Measurements from ENCODE around the gene B4GALT5.
A peak's percentile ranks its signal among the peaks of the same experiment; 100 is the strongest.
"Not testable (repeated sequence)": the region's sequence is repeated elsewhere in the genome, so short reads cannot be mapped to it uniquely, and the experiment has no call there.

The B4GALT5 gene

DNA sequence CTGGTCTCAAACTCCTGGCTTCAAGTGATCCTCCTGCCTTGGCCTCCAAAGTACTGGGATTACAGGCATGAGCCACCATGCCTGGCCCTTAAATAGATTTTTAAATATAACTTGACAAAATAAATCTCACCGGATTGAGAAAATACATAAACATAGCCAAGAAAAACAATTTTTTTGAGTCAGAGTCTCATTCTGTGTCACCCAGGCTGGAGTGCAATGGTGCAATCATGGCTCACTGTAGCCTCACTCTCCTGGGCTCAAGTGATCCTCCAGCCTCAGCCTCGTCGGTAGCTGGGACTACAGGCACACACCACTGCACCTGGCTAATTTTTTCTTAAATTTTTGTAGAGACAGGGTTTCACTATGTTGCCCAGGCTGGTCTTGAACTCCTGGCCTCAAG is 85.4 kb downstream of the B4GALT5 start:
- DNase-seq (ENCODE audit: low spot score) = not testable (repeated sequence)

DNA sequence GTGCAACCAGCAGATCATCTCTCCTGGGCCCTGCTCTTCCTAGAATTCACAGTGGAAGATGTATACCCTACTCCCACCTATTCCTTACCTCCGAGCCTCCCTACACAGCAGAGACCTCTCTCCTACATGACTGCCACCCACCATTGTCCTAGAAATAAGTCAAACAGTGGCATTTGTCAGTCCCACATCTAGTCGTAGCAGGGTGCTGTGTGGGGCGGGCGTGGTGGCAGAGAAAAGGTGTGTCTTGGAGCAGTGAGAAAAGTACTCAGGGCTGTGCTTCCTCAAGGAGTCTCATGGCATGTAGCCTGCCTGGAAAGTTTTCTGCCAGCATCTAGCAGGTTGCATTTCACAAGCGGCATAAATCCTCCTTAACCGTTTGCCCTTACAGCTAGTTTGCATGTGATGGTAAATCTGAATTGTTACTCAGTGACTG is 86.3 kb downstream of the B4GALT5 start:
- no peak for DNase-seq (ENCODE audit: low spot score)

DNA sequence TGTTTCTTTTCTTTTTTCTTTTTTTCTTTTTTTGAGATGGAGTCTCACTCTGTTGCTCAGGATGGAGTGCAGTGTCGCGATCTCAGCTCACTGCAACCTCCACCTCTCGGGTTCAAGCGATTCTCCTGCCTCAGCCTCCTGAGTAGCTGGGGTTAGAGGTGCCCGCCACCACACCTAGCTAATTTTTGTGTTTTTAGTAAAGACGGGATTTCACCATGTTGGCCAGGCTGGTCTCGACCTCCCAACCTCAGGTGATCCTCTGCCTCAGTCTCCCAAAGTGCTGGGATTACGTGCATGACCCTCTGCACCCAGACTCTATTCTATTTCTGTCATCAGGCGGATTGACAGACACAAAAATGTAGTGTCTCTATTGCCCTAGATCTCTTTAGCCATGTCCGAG is 88.7 kb downstream of the B4GALT5 start:
- DNase-seq (ENCODE audit: low spot score) = not testable (repeated sequence)

DNA sequence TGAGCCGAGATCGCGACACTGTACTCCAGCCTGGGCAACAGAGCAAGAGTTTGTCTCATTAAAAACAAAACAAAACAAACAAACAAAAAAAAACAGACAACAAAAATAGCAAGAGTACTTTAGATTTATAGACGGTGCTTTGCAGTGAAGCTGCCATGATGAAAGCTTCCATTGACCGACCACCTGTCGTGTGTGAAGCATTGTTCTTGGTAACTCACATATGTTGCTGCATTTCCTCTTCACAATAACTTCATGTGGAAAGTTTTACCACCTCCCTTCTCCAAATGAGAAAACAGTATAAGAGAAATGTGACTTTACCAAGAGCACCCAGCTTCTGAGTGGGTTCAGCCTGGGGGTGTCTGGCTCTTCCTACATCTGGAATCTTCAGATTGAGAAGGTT is 89.4 kb downstream of the B4GALT5 start:
- no peak for DNase-seq (ENCODE audit: low spot score)

DNA sequence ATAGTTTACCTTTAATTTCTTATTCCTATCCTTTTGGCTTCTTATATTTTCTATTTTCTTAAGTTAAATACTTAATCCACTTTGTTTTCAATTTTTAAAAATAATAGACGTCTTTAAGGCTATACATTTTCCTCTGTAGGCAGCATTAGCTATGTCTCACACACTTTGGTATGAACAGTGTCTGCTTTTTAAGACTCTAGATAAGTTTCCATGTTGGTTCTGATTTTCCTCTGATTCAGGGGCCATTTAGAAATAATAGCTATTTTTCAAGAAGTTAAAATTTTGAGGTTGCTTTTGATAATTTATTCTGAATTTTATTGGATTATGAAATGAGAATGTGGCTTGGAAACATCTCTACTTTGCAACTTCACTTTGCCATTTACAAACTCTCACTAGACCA is 91.4 kb downstream of the B4GALT5 start:
- DNase-seq (ENCODE audit: low spot score) = no peak

DNA sequence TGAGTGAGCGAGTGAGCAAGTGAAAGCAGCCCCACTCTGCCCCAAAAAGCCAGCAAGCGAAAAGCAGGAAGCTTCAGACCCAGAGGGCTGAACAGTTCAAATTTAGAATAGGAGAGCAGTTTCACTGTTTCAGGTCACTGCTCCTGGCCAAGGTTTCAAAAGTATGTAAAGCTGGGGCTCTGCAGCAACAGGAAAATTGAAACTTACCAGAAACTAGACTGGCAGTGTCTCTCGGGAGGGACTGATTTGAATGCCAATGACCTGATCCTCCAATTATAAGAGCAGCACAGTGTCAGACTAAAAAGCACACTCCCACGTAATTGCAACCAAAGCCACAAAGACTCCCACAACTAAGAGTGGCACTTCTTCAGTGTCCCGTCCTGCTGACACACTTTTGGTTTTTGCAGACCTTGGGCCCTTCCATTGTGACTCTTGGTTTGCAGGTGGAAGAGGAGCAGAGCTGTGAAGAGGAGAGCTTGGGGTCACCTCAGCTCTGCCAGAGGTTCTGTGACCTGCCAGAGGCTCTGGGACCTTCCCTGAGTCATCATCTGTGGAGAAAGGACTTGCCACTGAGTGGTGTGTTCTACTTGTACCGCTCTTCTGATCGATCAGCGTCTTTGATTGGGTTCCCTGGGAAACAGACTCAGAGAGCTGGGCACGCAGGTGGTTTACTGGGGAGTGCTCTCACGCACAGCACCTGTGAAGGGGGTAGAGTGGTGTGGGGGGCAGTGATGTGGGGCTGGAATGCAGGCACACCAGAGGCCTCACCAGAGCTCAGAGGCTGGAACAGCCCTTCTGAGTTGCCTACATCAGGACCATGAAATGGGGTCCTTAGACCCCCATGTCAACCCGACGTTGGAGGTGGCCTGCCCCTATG is 93.1 kb downstream of the B4GALT5 start:
- no peak for DNase-seq (ENCODE audit: low spot score)

DNA sequence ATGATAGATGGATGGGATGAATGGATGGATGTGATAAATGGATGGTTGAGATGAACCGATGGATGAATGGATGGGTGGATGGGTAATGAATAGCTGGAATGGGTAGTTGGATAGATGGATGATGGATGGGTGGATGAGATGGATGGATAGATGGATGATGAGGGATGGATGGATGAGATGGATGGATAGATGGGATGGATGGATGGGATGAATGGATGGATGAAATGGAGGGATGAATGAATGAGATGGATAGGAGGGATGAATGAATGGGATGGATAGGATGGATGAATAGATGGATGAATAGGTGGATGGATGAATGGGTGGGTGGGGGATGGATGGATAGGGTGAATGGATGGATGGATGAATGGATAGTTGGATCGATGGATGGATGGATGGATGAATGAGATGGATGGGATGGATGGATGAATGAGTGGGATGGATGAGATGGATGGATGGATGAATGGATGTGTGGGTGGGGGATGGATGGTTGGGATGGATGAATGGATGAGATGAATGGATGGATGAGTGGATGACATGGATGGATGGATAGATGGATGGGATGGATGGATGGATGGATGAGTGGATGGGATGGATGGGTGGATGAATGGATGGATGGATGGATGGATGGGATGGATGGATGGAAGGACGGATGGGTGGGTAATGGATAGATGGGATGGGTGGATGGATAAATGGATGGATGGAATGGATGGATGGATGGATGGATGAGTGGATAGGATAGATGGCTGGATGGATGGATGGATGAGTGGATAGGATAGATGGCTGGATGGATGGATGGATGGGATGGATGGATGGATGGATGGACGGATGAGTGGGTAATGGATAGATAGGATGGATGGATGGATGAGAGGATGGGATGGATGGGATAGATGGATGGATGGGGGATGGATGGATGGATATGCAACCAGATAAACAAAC is 94.3 kb downstream of the B4GALT5 start:
- DNase-seq (ENCODE audit: low spot score) = no peak

DNA sequence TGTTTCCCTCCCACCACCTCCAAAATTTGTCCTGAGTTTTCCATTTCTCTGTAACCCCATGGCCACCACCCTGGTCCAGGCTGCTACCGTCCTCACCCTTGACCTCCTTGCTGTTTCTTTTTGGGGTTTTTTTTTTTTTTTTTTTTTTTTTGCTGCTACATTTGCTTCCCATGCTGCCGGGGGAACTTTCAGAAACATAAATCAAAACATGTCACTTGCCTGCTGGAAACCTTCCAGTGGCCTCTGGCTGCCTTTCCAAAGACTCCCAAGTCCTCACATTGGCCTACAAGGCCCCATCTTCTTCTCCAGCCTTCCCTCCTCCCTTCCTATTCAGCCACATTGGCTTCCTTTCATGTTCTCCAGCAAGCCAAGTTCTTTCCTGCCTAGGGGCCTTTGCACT is 95.4 kb downstream of the B4GALT5 start:
- DNase-seq (ENCODE audit: low spot score) = no peak

DNA sequence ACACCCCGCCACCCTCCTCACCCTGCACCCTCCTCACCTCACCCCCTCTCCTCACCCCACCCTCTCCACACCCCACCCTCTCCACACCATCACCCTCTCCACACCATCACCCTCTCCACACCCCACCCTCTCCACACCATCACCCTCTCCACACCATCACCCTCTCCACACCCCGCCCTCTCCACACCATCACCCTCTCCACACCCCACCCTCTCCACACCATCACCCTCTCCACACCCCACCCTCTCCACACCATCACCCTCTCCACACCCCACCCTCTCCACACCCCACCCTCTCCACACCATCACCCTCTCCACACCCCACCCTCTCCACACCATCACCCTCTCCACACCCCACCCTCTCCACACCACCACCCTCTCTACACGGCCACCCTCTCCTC is 96.3 kb downstream of the B4GALT5 start:
- DNase-seq (ENCODE audit: low spot score) = not testable (repeated sequence)

DNA sequence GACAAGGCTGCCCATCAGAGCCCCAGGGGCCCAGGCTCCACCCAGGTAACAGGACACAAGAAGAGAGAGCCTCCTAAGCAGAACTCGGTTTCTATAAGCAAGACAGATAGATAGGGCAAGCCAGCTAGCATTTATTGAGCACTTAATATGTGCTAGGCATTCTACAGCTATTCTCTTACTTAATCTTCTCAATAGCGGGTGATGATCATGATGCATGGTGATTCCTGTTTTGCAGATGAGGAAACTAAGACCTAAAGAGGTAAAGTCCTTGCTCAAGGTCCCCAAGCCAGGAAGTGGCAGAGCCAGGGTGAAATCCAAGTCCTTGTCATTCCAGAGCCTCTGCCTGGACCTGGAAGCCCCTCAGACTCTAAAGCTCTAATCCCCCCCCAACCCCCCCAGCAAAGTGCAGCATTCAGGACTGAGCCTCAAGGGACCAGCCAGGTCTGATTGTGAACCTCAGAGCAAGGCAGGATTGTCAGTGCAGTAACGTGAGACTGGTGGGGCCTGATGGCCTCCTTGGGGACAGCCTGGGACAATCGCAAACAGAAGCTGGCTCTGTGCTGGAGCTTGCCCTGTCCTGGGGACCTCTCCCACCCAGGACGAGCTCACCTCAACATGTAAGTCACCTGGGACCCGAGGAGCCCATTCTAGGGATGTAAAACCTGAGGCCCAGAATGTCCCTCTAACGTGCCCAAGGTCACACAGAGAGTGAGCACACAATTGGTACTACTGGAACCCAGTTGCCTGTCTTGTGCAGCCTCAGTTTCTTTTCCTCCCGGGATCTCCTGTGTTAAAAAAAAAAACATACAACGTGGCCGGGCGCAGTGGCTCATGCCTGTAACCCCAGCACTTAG is 97.3 kb downstream of the B4GALT5 start:
- DNase-seq (ENCODE audit: low spot score) = no peak

DNA sequence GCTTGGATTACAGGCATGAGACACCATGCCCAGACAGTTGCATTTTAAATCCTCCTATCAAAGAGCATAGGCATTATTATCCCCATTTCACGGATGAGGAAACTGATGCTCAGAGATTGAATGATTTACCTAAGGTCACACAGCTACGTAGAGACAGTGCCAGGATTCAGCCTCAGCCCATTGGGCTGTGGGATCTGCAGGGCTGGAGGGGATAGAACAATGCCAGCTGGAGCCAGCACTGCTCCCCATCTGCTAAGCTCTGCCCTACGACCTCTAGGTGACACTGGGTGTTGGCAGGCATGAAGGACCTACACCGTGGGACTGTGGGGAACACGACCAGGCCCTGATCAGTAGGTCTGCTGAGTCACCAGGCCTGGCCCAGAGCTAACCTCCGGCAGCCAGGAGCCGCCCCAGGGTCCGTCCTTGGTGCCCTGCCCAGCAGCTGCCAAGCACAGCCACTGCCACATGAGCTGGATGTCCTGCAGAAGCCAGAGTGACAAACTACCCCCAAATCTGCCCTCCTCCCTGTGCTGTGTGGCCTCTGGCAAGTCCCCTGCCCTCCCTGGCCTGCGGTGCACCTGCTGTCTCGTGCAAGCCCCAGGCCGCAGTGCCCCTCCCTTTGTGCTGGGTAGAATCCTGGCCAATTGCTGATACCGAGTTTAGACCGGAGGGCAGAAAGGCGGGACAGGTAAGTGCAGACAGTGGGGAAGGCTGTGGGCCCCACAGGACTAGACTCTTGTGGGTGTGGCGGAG is 98.1 kb downstream of the B4GALT5 start:
- no peak for DNase-seq (ENCODE audit: low spot score)

DNA sequence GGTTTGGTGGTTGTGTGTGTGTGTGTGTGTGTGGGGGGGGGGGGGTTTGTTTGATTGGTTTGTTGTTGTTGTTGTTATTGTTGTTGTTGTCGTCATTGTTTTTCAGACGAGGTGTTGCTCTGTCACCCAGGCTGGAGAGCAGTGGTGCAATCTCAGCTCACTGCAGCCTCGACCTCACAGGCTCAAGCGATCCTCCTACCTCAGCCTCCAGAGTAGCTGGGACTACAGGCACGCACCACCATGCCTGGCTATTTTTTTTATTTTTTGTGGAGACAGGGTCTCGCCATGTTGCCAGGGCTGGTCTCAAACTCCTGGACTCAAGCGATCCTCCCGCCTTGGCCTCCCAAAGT is 98.7 kb downstream of the B4GALT5 start:
- DNase-seq (ENCODE audit: low spot score) = not testable (repeated sequence)

DNA sequence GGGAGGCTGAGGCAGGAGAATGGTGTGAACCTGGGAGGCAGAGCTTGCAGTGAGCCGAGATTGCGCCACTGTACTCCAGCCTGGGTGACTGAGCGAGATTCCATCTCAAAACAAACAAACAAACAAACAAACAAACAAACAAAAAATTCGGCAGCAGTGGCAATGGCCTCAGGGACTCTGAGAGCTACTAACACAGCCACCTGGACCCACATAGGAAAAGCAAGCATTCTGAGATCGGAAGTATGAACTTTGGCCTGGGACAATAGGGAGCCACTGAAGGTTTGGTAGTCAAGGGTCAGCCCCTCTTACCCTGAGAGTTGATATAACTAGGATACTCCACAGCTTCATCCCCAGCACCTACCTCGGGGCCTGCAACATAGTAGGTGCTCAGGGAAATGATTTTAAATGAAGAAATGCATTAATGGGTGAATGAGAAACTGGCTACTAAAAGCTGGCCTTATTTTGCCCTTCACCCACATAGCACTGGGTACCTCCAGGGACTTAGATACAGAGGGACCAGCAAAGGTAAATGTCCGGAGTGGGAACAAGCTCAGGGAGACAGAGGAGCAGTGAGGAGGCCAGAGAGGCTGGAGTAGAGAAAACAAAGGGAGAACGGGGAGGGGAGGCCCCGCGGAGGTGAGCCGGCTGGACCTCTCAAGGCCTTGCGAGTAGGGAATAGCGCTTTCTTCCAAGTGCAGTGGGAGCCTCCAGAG is 99.2 kb downstream of the B4GALT5 start:
- no peak for DNase-seq (ENCODE audit: low spot score)

DNA sequence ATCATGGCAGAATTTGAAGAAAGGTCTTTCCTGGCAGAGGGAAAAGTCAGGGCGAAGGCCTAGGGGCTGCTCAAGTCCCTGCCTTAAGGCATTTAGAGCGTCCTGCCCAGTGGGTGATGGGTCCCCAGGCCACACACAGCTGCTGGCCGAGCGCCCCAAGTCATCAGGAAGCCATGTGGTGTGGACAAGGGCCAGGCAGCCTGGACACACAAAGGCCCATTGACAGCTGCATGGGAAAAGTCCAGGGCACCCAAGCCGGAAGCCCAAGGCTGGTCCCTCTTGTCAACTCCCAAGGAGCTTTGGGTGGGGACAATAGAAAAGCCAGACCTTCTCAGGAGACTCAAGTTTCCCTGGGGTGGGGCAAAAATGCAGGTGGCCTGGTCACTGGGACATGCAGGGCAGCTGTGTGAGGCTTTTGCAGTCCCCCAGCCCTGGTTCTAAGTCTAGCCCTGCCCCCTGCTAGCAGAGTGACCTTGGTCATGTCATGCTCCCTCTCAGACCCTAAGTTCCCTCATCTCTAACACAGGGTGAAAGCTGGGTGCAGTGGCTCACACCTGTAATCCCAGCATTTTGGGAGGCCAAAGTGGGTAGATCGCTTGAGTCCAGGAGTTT is 101.4 kb downstream of the B4GALT5 start:
- DNase-seq (ENCODE audit: low spot score) = no peak

DNA sequence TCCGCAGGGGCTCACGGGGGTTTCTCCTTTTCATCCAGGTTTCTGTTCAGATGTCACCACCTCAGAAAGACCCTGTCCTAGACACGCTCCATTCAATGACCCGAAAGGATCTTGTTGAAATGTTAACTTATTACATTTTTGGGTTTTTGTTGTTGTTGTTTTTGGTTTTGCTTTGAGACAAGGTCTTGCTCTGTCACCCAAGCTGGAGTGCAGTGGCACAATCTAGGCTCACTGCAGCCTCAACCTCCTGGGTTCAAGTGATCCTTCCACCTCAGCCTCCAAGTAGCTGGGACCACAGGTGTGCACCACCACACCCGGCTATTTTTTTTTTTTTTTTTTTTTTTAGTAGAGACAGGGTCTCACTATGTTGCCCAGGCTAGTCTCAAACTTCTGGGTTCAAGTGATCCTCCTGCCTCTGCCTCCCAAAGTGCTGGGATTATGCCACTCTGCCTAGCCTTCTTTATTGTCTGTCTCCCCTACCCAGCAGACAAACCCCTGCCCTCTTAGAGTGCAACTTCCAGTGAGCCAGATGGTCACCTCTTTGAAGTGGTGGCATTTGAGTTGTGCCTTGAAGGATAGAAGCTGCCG is 102.0 kb downstream of the B4GALT5 start:
- not testable (repeated sequence) for DNase-seq (ENCODE audit: low spot score)

DNA sequence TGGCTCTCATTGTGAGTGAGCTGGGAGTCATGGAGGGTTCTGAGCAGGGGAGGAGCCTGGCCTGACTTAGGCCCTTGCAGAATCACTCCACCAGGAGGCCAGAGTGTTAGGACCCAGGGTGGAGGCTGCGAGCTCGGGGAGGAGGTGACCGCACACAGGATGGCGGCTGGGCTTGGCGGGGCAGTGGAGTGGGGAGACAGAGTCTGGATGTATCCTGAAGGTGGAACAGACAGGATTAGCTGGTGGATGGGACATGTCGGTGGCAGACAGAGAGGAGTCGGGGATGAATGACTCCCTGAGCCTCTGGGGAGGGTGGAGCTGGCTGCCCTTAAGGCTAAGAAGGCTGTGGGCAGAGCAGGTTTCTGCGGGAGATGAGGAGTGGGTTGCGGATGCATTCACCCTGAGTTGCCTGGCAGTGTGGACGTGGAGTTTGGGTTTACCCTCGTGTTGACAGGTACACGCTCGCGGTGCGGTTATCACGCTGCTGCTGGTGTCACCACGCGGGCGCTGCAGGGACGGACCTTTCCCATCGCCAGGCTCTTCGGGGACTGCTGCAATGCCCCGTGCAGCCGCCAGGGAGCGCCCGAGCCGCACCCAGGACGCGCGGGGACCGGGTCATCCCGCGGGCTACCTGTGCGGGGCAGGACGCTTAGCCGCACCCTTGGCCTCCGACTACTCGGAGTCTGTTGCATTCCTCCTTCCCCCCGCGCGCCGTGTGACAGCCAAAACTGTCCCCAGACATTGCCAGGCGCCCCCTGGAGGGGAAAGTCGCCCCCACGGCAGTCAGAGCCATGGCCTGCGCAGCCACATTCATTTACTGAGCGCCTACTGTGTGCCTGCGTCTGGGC is 102.8 kb downstream of the B4GALT5 start:
- DNase-seq (ENCODE audit: low spot score) = peak; percentile 91

DNA sequence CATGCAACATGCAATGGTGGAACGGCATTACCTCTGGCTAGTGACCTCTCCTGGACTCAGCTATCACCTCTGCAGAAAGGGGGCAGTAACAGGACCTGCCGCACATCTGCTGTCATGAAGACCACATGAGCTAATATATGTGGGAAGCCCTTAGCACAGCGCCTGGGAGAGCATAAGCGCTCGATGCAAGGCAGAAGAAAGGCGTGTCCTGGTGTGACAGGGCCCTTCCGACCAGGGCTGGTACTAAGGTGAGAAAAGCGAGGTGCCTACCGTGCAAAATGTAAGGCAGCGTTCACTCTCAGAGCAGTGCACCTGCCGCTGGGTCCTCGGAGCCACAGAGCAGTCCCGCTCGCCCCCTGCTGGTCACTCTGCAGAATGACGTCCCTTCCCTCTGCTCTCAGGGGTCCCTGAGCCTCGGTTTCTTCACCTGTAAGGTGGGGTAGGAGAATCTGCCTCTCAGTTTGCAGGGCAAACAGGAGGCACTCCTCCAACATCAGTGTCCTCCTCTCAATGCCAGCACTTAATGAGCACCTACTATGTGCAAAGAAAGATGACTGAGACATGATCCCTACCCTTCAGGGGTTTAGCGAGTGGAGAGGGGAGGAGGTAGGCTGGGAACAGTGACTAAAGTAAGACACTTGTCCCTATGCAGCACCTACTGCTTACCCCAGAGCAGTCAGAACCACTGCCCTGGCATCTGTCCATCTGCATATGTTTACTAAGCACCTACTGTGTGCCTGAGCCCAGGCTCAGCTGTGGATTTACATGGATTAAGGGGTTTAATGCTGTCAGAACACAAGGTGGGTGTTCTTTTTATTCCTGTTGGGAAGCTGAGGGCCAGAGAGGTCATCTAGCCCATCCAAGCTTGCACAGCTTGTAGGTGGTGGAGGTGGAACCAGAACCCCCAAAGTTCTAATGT is 104.7 kb downstream of the B4GALT5 start:
- peak; percentile 85 for DNase-seq (ENCODE audit: low spot score)

DNA sequence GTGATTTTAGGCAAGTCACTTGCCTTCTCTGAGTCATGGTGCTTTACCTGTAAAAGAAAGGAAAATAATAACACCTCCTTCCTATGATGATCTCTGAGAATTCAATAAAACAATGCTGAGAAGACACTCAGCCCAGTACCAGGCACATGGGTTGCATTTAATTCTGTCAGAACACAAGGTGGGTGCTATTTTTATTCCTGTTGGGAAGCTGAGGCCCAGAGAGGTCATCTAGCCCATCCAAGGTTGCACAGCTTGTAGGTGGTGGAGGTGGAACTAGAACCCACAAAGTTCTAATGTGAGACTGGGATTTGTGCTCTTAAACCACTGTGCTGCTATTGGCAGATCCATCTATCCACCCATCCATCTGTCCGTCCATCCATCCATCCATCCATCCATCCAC is 106.1 kb downstream of the B4GALT5 start:
- DNase-seq (ENCODE audit: low spot score) = no peak
